Cardiac muscle cell (in vitro differentiated cells and primary cell): ENCODE results near the gene HDAC5. TPM values are rescaled to one million over a fixed set of nuclear protein-coding genes. Genes with fewer than 3 reads are reported as not detected.

Experiments
- DNase-seq, 2 donors: peaks; one replicate each; pipeline versions ENCODE4 v3.0.0 to v3.0.0-alpha.2; 2010 to 2017; ENCODE audit warnings: low read depth in 1 of 2, low spot score in 1 of 2
- H3K27ac ChIP-seq: fragments of 200-600 bp; sonication (generic); 2 replicates; pipeline ENCODE4 v1.5.1; 2016
- H3K27me3 ChIP-seq: fragments of 200-600 bp; sonication (generic); 2 replicates; pipeline ENCODE4 v1.6.0; 2016; ENCODE audit warnings: control low read depth
- H3K36me3 ChIP-seq: fragments of 200-600 bp; sonication (generic); 2 replicates; pipeline ENCODE4 v1.5.1; 2016; ENCODE audit warnings: control low read depth
- H3K4me1 ChIP-seq: fragments of 200-600 bp; sonication (generic); 2 replicates; pipeline ENCODE4 v1.8.1; 2017; ENCODE audit warnings: low read depth, mild to moderate bottlenecking, mixed run types
- H3K4me3 ChIP-seq: fragments of 200-600 bp; sonication (generic); 2 replicates; pipeline ENCODE4 v1.5.1; 2016; ENCODE audit warnings: mild to moderate bottlenecking
- H3K9me3 ChIP-seq: fragments of 200-600 bp; sonication (generic); 2 replicates; pipeline ENCODE4 v1.5.1; 2017; ENCODE audit warnings: low read depth, mild to moderate bottlenecking, control low read depth
- CTCF ChIP-seq: IDR thresholded peaks from 2 replicates; pipeline ENCODE4 v1.5.1; 2012; ENCODE audit warnings: low read depth, mild to moderate bottlenecking, low read length
- polyA plus RNA-seq: library from polyadenylated mRNA; unstranded; fragments of >200 nt; fragmentation: Nextera tagmentation; extraction: Ambion mirVana; gene quantifications from 2 replicates; pipeline ENCODE4 v1.2.1, GENCODE V29; 2016
- total RNA-seq: library from RNA; depleted of rRNA; stranded (reverse); fragments of >200 nt; gene quantifications from 2 replicates; pipeline ENCODE4 v1.2.3, GENCODE V29; 2016

HDAC5 gene
- total and polyA plus RNA-seq, 2 experiments from 2014 or later: 94.1 to 300 TPM

- Histone ChIP-seq H3K27ac (no peak overlapping the region), H3K36me3 (peaks cover 26% of the 10 kb centered on the region), H3K4me1 (peaks cover 21% of the 10 kb centered on the region), H3K27me3 (no peaks in the 10 kb centered on the region), H3K9me3 (no peaks in the 10 kb centered on the region), H3K4me3 (no peak overlapping the region)
- no peak for TF ChIP-seq CTCF
- no peak for DNase-seq
These were observed 32.0 kb downstream of the HDAC5 start for GRCh38 chr17:44091200-44091997.

GRCh38 chr17:44088254-44088653, 35.2 kb downstream of the HDAC5 start:
- no peak for DNase-seq
- Histone ChIP-seq H3K27ac (no peak overlapping the region), H3K27me3 (no peaks in the 10 kb centered on the region), H3K9me3 (no peaks in the 10 kb centered on the region), H3K4me3 (no peak overlapping the region), H3K36me3 (peaks cover 32% of the 10 kb centered on the region), H3K4me1 (peaks cover 7% of the 10 kb centered on the region)
- TF ChIP-seq CTCF: no peak

DNA sequence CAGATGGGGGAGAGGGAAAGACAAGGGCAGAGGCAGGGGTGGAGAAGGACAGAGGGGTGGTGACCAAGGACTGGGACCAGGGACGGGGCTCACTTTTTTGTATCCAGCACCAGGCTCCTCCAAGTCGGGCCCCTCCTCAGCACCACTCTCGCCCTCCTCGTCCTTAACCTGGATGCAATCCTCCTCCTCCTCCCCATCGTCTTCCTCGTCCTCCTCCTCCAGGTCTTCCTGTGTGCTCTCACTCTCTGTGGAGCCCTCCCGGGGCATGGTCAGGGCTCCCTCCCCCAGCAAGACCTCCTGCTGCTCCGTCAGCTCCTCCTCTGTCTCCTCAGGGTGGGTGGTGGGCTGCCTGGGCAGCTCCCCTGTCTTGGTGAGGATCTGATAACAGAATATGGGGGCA, 36.1 kb downstream of the HDAC5 start:
- Histone ChIP-seq H3K27me3 (no peaks in the 10 kb centered on the region), H3K9me3 (no peaks in the 10 kb centered on the region), H3K36me3 (peaks cover 33% of the 10 kb centered on the region), H3K4me1 (peaks cover 7% of the 10 kb centered on the region), H3K27ac (peak overlapping the region; percentile 69), H3K4me3 (no peak overlapping the region)
- no peak for TF ChIP-seq CTCF
- no peak for DNase-seq

GRCh38 chr17:44086364-44087311, 36.8 kb downstream of the HDAC5 start:
- peak overlapping the region; percentile 72 for H3K27ac ChIP-seq
- H3K4me3 ChIP-seq: no peak overlapping the region
- no peaks in the 10 kb centered on the region for H3K27me3 ChIP-seq
- peaks cover 7% of the 10 kb centered on the region for H3K4me1 ChIP-seq
- DNase-seq: peak in 1 of 2 donors; percentile 81
- no peak for TF ChIP-seq CTCF
- no peaks in the 10 kb centered on the region for H3K9me3 ChIP-seq
- peaks cover 34% of the 10 kb centered on the region for H3K36me3 ChIP-seq

- Histone ChIP-seq H3K4me3 (no peak overlapping the region), H3K4me1 (peaks cover 7% of the 10 kb centered on the region), H3K9me3 (no peaks in the 10 kb centered on the region), H3K36me3 (peaks cover 28% of the 10 kb centered on the region), H3K27me3 (no peaks in the 10 kb centered on the region), H3K27ac (peak overlapping the region; percentile 72)
- DNase-seq: no peak
- no peak for TF ChIP-seq CTCF
These were observed 37.5 kb downstream of the HDAC5 start for GRCh38 chr17:44085908-44086307.
